ENCODE results near the gene SBF2. TPM values are rescaled to one million over a fixed set of nuclear protein-coding genes. Genes with fewer than 3 reads are reported as not detected.

Gene SBF2
- total RNA-seq, 2 experiments from 2014 or later, result 14.2 to 15.2 TPM

DNA sequence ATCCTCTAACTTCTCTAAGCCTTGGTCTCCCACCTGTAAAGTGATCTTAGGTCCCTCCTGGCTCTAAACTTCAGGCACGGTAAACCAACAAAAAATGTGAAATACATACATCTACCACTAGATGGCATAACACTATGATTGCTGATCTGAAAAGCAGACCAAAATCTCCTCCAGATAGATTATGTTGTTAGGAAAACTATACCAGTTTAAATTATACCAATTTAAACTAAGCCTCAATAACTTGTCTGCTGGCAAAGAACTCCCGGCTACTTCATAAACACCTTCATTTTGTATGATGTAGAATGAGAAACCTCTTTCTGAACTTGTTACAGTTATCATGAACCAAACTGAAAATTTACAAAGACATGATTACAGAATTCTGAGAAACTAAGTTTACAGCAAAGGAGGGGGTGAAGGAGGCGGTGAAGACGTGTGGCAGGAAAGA is 85.9 kb downstream of the SBF2 start:
- Histone ChIP-seq H3K27me3 (ENCODE audit: control insufficient read depth in 1 of 2, insufficient read depth in 2 of 2, low read length in 2 of 2) (no peaks in the 10 kb centered on the region), H3K27ac (ENCODE audit: low read depth in 1 of 2, low read length in 2 of 2) (no peak overlapping the region), H3K4me1 (ENCODE audit: insufficient read depth, low read length) (no peaks in the 10 kb centered on the region), H3K36me3 (ENCODE audit: insufficient read depth, low read length) (no peaks in the 10 kb centered on the region), H3K9me3 (ENCODE audit: control insufficient read depth in 1 of 2, insufficient read depth in 1 of 2, low read length in 2 of 2) (peaks cover 0 to 6% of the 10 kb centered on the region in 2 experiments), H3K4me3 (ENCODE audit: low read length) (no peak overlapping the region)
- peak; percentile 66 for ATAC-seq (ENCODE audit: poor library complexity)
- Mint-ChIP-seq H3K4me3 (no peak overlapping the region), H3K27ac (no peak overlapping the region), H3K9me3 (no peaks in the 10 kb centered on the region), H3K27me3 (no peaks in the 10 kb centered on the region), H3K36me3 (ENCODE audit: low read depth) (no peaks in the 10 kb centered on the region), H3K4me1 (ENCODE audit: low read depth) (no peaks in the 10 kb centered on the region)
- TF ChIP-seq CTCF (IDR thresholded peaks at IDR 0.05), result peak; percentile 77
- intact Hi-C loops (cut with DNase I, micrococcal nuclease), result loop anchor here (1.0 to 10.0 kb wide), 6 partner anchors 99 to 529 kb away; no protein-coding TSS in a partner anchor
- peak in 3 of 14 experiments; percentile 57 to 71 (median 70) for DNase-seq
- POLR2A ChIA-PET, result interaction anchor here (0.6 to 1.2 kb wide), 2 partner anchors 59 to 99 kb away, joined by 3 to 7 read pairs; no protein-coding TSS in a partner anchor
- CTCF ChIA-PET, result interaction anchor here (0.7 to 4.8 kb wide), 6 partner anchors 9 to 116 kb away, joined by 3 to 44 read pairs (median 6); no protein-coding TSS in a partner anchor

- H3K9me3 Mint-ChIP-seq, result no peaks in the 10 kb centered on the region
- Histone ChIP-seq H3K36me3 (ENCODE audit: insufficient read depth, low read length) (no peaks in the 10 kb centered on the region), H3K27ac (ENCODE audit: low read depth in 1 of 2, low read length in 2 of 2) (no peak overlapping the region), H3K9me3 (ENCODE audit: control insufficient read depth in 1 of 2, insufficient read depth in 1 of 2, low read length in 2 of 2) (peaks cover 0 to 11% of the 10 kb centered on the region in 2 experiments), H3K27me3 (ENCODE audit: control insufficient read depth in 1 of 2, insufficient read depth in 2 of 2, low read length in 2 of 2) (no peaks in the 10 kb centered on the region), H3K4me1 (ENCODE audit: insufficient read depth, low read length) (no peaks in the 10 kb centered on the region), H3K4me3 (ENCODE audit: low read length) (no peak overlapping the region)
- CTCF ChIA-PET, result interaction anchor here (4.8 kb wide), 1 partner anchor 103 kb away, joined by 44 read pairs; no protein-coding TSS in a partner anchor
- intact Hi-C loops (cut with DNase I, micrococcal nuclease), result loop anchor here (5.0 to 10.0 kb wide), 4 partner anchors 116 to 531 kb away; no protein-coding TSS in a partner anchor
- DNase-seq, result no peak
- no peaks in the 10 kb centered on the region for H3K4me1 Mint-ChIP-seq (ENCODE audit: low read depth)
- H3K36me3 Mint-ChIP-seq (ENCODE audit: low read depth), result no peaks in the 10 kb centered on the region
- POLR2A ChIA-PET, result no interaction called here
- ATAC-seq (ENCODE audit: poor library complexity), result no peak
- H3K27me3 Mint-ChIP-seq, result no peaks in the 10 kb centered on the region
- no peak overlapping the region for H3K4me3 Mint-ChIP-seq
- no peak overlapping the region for H3K27ac Mint-ChIP-seq
- TF ChIP-seq CTCF (IDR thresholded peaks at IDR 0.05), result no peak
Observed at GRCh38 chr11:10205928-10206327, 88.1 kb downstream of the SBF2 start.

- no peak for TF ChIP-seq CTCF (IDR thresholded peaks at IDR 0.05)
- Mint-ChIP-seq H3K27me3 (no peaks in the 10 kb centered on the region), H3K27ac (no peak overlapping the region), H3K4me1 (ENCODE audit: low read depth) (no peaks in the 10 kb centered on the region), H3K4me3 (no peak overlapping the region), H3K36me3 (ENCODE audit: low read depth) (no peaks in the 10 kb centered on the region), H3K9me3 (no peaks in the 10 kb centered on the region)
- DNase-seq (no peak), ATAC-seq (ENCODE audit: poor library complexity) (no peak)
- ChIA-PET CTCF (no interaction called here), POLR2A (no interaction called here)
- Histone ChIP-seq H3K4me3 (ENCODE audit: low read length) (no peak overlapping the region), H3K4me1 (ENCODE audit: insufficient read depth, low read length) (no peaks in the 10 kb centered on the region), H3K27me3 (ENCODE audit: control insufficient read depth in 1 of 2, insufficient read depth in 2 of 2, low read length in 2 of 2) (no peaks in the 10 kb centered on the region), H3K9me3 (ENCODE audit: control insufficient read depth in 1 of 2, insufficient read depth in 1 of 2, low read length in 2 of 2) (peaks cover 0 to 11% of the 10 kb centered on the region in 2 experiments), H3K27ac (ENCODE audit: low read depth in 1 of 2, low read length in 2 of 2) (no peak overlapping the region), H3K36me3 (ENCODE audit: insufficient read depth, low read length) (no peaks in the 10 kb centered on the region)
- intact Hi-C loops (cut with DNase I, micrococcal nuclease), result loop anchor here in 1 of 2 experiments (10.0 kb wide), 1 partner anchor 449 kb away; no protein-coding TSS in a partner anchor
Observed at GRCh38 chr11:10204021-10204420, 90.0 kb downstream of the SBF2 start.
